ENCODE data around the gene SLC38A5. TPM values are rescaled to one million over a fixed set of nuclear protein-coding genes. Genes with fewer than 3 reads are reported as not detected.

SLC38A5 gene
- polyA plus RNA-seq, 1 donor (not counting 4 experiments of a cell fraction or from before 2014, with no cell fraction given) = 199 TPM

GRCh38 chrX:48460606-48461005 is 9.5 kb downstream of the SLC38A5 start:
- no peak for DNase-seq (ENCODE audit: low read depth, low spot score)

GRCh38 chrX:48460031-48460430 is 10.0 kb downstream of the SLC38A5 start:
- Histone ChIP-seq H2AFZ (ENCODE audit: control insufficient read depth, low read length) (no peak overlapping the region), H3K9ac (ENCODE audit: control insufficient read depth, extremely low read depth, insufficient read depth, low read length) (no peak overlapping the region), H3K36me3 (ENCODE audit: control insufficient read depth in 2 of 2, extremely low read depth in 1 of 2, insufficient read depth in 2 of 2, low read length in 2 of 2) (peaks cover 14 to 28% of the 10 kb centered on the region in 2 experiments), H3K79me2 (ENCODE audit: control insufficient read depth, insufficient read depth, low read length) (peaks cover 7% of the 10 kb centered on the region), H3K27ac (ENCODE audit: control insufficient read depth, insufficient read depth, low read length) (no peak overlapping the region), H4K20me1 (ENCODE audit: control insufficient read depth, extremely low read depth, insufficient read depth, low read length) (peaks cover 2% of the 10 kb centered on the region), H3K4me2 (ENCODE audit: control insufficient read depth, extremely low read depth, insufficient read depth, low read depth, low read length) (no peak overlapping the region), H3K4me1 (ENCODE audit: control insufficient read depth, extremely low read depth, insufficient read depth, low read length) (peaks cover 18% of the 10 kb centered on the region), H3K9me1 (ENCODE audit: control insufficient read depth, extremely low read depth, insufficient read depth, low read length) (no peaks in the 10 kb centered on the region), H3K9me3 (ENCODE audit: control insufficient read depth, low read depth, low read length) (peaks cover 7% of the 10 kb centered on the region), H3K4me3 (ENCODE audit: control insufficient read depth in 2 of 3, extremely low read depth in 1 of 3, insufficient read depth in 2 of 3, low read depth in 1 of 3, low read length in 3 of 3) (no peak overlapping the region), H3K27me3 (ENCODE audit: control insufficient read depth, extremely low read depth, insufficient read depth, low read length) (no peaks in the 10 kb centered on the region)
- DNase-seq (ENCODE audit: low read depth, low spot score) (no peak), FAIRE-seq (no peak)
- dilution Hi-C loops (cut with MboI; ENCODE audit: extremely low pct_ligation_motif_present, low sequenced_read_pairs) = no loop called here
- TF ChIP-seq EZH2 (IDR thresholded peaks at IDR 0.05; ENCODE audit: low read length) (no peak), CTCF (optimal IDR thresholded peaks at IDR 0.05 in 1 of 3, IDR thresholded peaks at IDR 0.05 in 1 of 3, conservative IDR thresholded peaks at IDR 0.05 in 1 of 3; ENCODE audit: extremely low read depth in 1 of 3, insufficient read depth in 2 of 3, low read length in 3 of 3) (no peak)

More at GRCh38 chrX:48460606-48461005, 9.5 kb downstream of the SLC38A5 start:
- peaks cover 14 to 33% of the 10 kb centered on the region in 2 experiments for H3K36me3 ChIP-seq (ENCODE audit: control insufficient read depth in 2 of 2, extremely low read depth in 1 of 2, insufficient read depth in 2 of 2, low read length in 2 of 2)
- FAIRE-seq = no peak
- H3K27ac ChIP-seq (ENCODE audit: control insufficient read depth, insufficient read depth, low read length) = no peak overlapping the region
- dilution Hi-C loops (cut with MboI; ENCODE audit: extremely low pct_ligation_motif_present, low sequenced_read_pairs) = no loop called here
- H3K4me3 ChIP-seq (ENCODE audit: control insufficient read depth in 2 of 3, extremely low read depth in 1 of 3, insufficient read depth in 2 of 3, low read depth in 1 of 3, low read length in 3 of 3) = no peak overlapping the region
- no peaks in the 10 kb centered on the region for H3K9me1 ChIP-seq (ENCODE audit: control insufficient read depth, extremely low read depth, insufficient read depth, low read length)
- H3K27me3 ChIP-seq (ENCODE audit: control insufficient read depth, extremely low read depth, insufficient read depth, low read length) = no peaks in the 10 kb centered on the region
- H3K4me1 ChIP-seq (ENCODE audit: control insufficient read depth, extremely low read depth, insufficient read depth, low read length) = peaks cover 23% of the 10 kb centered on the region
- H2AFZ ChIP-seq (ENCODE audit: control insufficient read depth, low read length) = no peak overlapping the region
- H4K20me1 ChIP-seq (ENCODE audit: control insufficient read depth, extremely low read depth, insufficient read depth, low read length) = peaks cover 2% of the 10 kb centered on the region
- peaks cover 13% of the 10 kb centered on the region for H3K9me3 ChIP-seq (ENCODE audit: control insufficient read depth, low read depth, low read length)
- H3K79me2 ChIP-seq (ENCODE audit: control insufficient read depth, insufficient read depth, low read length) = peaks cover 13% of the 10 kb centered on the region
- TF ChIP-seq EZH2 (IDR thresholded peaks at IDR 0.05; ENCODE audit: low read length) (no peak), CTCF (optimal IDR thresholded peaks at IDR 0.05 in 1 of 3, IDR thresholded peaks at IDR 0.05 in 1 of 3, conservative IDR thresholded peaks at IDR 0.05 in 1 of 3; ENCODE audit: extremely low read depth in 1 of 3, insufficient read depth in 2 of 3, low read length in 3 of 3) (no peak)
- H3K4me2 ChIP-seq (ENCODE audit: control insufficient read depth, extremely low read depth, insufficient read depth, low read depth, low read length) = no peak overlapping the region
- no peak overlapping the region for H3K9ac ChIP-seq (ENCODE audit: control insufficient read depth, extremely low read depth, insufficient read depth, low read length)

Data from keratinocyte (primary cell).